GM12892 (cell line): ENCODE data around the gene AK8.

Experiments used
- POLR2A ChIP-seq: IDR thresholded peaks from 2 replicates; pipeline ENCODE4 v1.6.1; 2011; ENCODE audit warnings: low read depth, low read length, control low read depth
- POLR2AphosphoS5 ChIP-seq: IDR thresholded peaks from 2 replicates; pipeline ENCODE4 v1.6.1; 2011; ENCODE audit warnings: low read depth, low read length, control low read depth
- TAF1 ChIP-seq: IDR thresholded peaks from 2 replicates; pipeline ENCODE4 v1.6.1; 2011; ENCODE audit warnings: low read depth, mild to moderate bottlenecking, control low read depth, low read length, borderline replicate concordance

GRCh38 chr9:132909311-132909710, 31.2 kb upstream of the AK8 start:
- no peak for TF ChIP-seq POLR2A
- TF ChIP-seq POLR2AphosphoS5, result no peak
- no peak for TF ChIP-seq TAF1
